Measurements from ENCODE around the gene MPPED2.

Gene MPPED2

DNA sequence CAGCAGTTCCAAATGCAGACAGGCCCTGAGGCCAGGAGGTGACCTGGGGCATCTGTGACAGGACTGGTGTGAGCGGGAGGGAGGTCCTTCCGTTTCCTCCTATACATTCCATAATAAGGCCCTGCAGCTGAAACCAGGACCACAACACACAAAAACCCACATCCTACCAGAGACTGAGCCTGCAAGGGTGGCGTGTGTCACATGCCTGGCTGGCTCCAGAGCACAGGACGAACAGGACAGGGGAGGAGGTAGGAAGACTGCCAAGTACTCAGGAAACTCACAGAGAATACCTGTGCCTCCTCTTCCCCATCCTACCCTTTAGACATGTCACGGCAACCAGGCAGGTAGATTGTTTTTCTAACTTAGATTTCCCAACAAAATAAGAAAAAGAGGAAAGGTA lies 159.4 kb downstream of the MPPED2 start:
- DNase-seq (ENCODE audit: extremely low spot score): no peak
- ChIA-PET CTCF (no interaction called here), POLR2A (no interaction called here)
- TF ChIP-seq L3MBTL2 (conservative IDR thresholded peaks at IDR 0.05): no peak
- TF ChIP-seq PKNOX1 (IDR thresholded peaks at IDR 0.05): no peak
- TF ChIP-seq TARDBP (IDR thresholded peaks at IDR 0.05): no peak
- no peak for TF ChIP-seq LEF1 (IDR thresholded peaks at IDR 0.05; ENCODE audit: borderline replicate concordance)
- no peak for TF ChIP-seq NFRKB (IDR thresholded peaks at IDR 0.05)
- no peak for TF ChIP-seq FOXM1 (IDR thresholded peaks at IDR 0.05; ENCODE audit: borderline replicate concordance)

DNA sequence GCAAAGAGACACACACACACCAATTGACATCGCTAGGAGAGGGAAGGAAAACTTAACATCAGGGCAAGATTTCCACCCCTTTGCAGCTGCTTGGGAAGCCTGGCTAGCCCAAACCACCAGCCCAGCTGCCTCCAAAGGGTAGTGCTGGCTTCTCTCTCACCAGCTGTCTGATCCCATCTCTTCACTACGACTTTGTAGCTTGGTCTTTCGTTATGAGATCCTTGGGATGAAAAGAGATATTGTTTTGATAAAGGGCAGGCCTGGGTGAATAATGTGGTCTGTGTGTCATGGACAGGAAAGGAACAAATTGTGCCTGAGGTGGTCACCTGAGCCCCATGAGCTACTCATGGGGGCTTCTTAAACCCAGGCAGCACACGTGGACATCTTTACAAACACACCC lies 161.3 kb downstream of the MPPED2 start:
- CTCF ChIA-PET: interaction anchor here (0.8 kb wide), 1 partner anchor 14 kb away, joined by 3 read pairs; no protein-coding TSS in a partner anchor

GRCh38 chr11:30424321-30424720 lies 161.8 kb downstream of the MPPED2 start:
- DNase-seq (ENCODE audit: extremely low spot score): no peak
- ChIA-PET POLR2A (interaction anchor here (0.7 kb wide), 1 partner anchor 10 kb away, joined by 4 read pairs; no protein-coding TSS in a partner anchor), CTCF (interaction anchor here (0.8 kb wide), 1 partner anchor 14 kb away, joined by 3 read pairs; no protein-coding TSS in a partner anchor)
- TF ChIP-seq SUZ12 (IDR thresholded peaks at IDR 0.05): no peak
- no peak for TF ChIP-seq ZNF384 (IDR thresholded peaks at IDR 0.05)
- no peak for TF ChIP-seq FOXK2 (IDR thresholded peaks at IDR 0.05)
- TF ChIP-seq HDGF (IDR thresholded peaks at IDR 0.05; ENCODE audit: borderline replicate concordance): no peak
- TF ChIP-seq LEF1 (IDR thresholded peaks at IDR 0.05; ENCODE audit: borderline replicate concordance): no peak
- no peak for TF ChIP-seq FOXA1 (IDR thresholded peaks at IDR 0.05)
- TF ChIP-seq ELF4 (IDR thresholded peaks at IDR 0.05): no peak
- TF ChIP-seq TARDBP (IDR thresholded peaks at IDR 0.05): no peak
- no peak for TF ChIP-seq BHLHE40 (IDR thresholded peaks at IDR 0.05; ENCODE audit: borderline replicate concordance)
- no peak for TF ChIP-seq SP1 (IDR thresholded peaks at IDR 0.05)
- TF ChIP-seq CTBP1 (IDR thresholded peaks at IDR 0.05; ENCODE audit: borderline replicate concordance): no peak
- TF ChIP-seq FOXM1 (IDR thresholded peaks at IDR 0.05; ENCODE audit: borderline replicate concordance): no peak

More for the DNA sequence above, 161.3 kb downstream of the MPPED2 start:
- no peak for DNase-seq (ENCODE audit: extremely low spot score)
- POLR2A ChIA-PET: interaction anchor here (0.7 kb wide), 1 partner anchor 11 kb away, joined by 4 read pairs; no protein-coding TSS in a partner anchor
- TF ChIP-seq PKNOX1 (IDR thresholded peaks at IDR 0.05) (no peak), BHLHE40 (IDR thresholded peaks at IDR 0.05; ENCODE audit: borderline replicate concordance) (no peak), ELF4 (IDR thresholded peaks at IDR 0.05) (no peak), FOXM1 (IDR thresholded peaks at IDR 0.05; ENCODE audit: borderline replicate concordance) (no peak), ARNT (IDR thresholded peaks at IDR 0.05) (no peak), CTBP1 (IDR thresholded peaks at IDR 0.05; ENCODE audit: borderline replicate concordance) (no peak), L3MBTL2 (conservative IDR thresholded peaks at IDR 0.05) (no peak), SP1 (IDR thresholded peaks at IDR 0.05) (no peak), LEF1 (IDR thresholded peaks at IDR 0.05; ENCODE audit: borderline replicate concordance) (no peak), HDGF (IDR thresholded peaks at IDR 0.05; ENCODE audit: borderline replicate concordance) (no peak), FOXA1 (IDR thresholded peaks at IDR 0.05) (no peak), ZNF384 (IDR thresholded peaks at IDR 0.05) (no peak), TARDBP (IDR thresholded peaks at IDR 0.05) (no peak), FOXK2 (IDR thresholded peaks at IDR 0.05) (no peak), SUZ12 (IDR thresholded peaks at IDR 0.05) (no peak), NFRKB (IDR thresholded peaks at IDR 0.05) (no peak)

- CTCF ChIA-PET: no interaction called here
- TF ChIP-seq L3MBTL2 (conservative IDR thresholded peaks at IDR 0.05) (no peak), SUZ12 (IDR thresholded peaks at IDR 0.05) (no peak), NFRKB (IDR thresholded peaks at IDR 0.05) (no peak), BHLHE40 (IDR thresholded peaks at IDR 0.05; ENCODE audit: borderline replicate concordance) (no peak), FOXM1 (IDR thresholded peaks at IDR 0.05; ENCODE audit: borderline replicate concordance) (no peak), FOXK2 (IDR thresholded peaks at IDR 0.05) (no peak), HDGF (IDR thresholded peaks at IDR 0.05; ENCODE audit: borderline replicate concordance) (no peak), PKNOX1 (IDR thresholded peaks at IDR 0.05) (no peak), CTBP1 (IDR thresholded peaks at IDR 0.05; ENCODE audit: borderline replicate concordance) (no peak), FOXA1 (IDR thresholded peaks at IDR 0.05) (no peak), ELF4 (IDR thresholded peaks at IDR 0.05) (no peak)
- DNase-seq (ENCODE audit: extremely low spot score): no peak
- POLR2A ChIA-PET: no interaction called here
These were observed 162.3 kb downstream of the MPPED2 start for GRCh38 chr11:30423886-30424285.

- DNase-seq (ENCODE audit: extremely low spot score): no peak
- POLR2A ChIA-PET: no interaction called here
- no peak for TF ChIP-seq FOXK2 (IDR thresholded peaks at IDR 0.05)
- no peak for TF ChIP-seq HDGF (IDR thresholded peaks at IDR 0.05; ENCODE audit: borderline replicate concordance)
- TF ChIP-seq SUZ12 (IDR thresholded peaks at IDR 0.05): no peak
- no peak for TF ChIP-seq NFRKB (IDR thresholded peaks at IDR 0.05)
- TF ChIP-seq FOXA1 (IDR thresholded peaks at IDR 0.05): no peak
- no peak for TF ChIP-seq PKNOX1 (IDR thresholded peaks at IDR 0.05)
- no peak for TF ChIP-seq FOXM1 (IDR thresholded peaks at IDR 0.05; ENCODE audit: borderline replicate concordance)
- TF ChIP-seq ZNF384 (IDR thresholded peaks at IDR 0.05): no peak
- TF ChIP-seq SP1 (IDR thresholded peaks at IDR 0.05): no peak
These were observed 162.9 kb downstream of the MPPED2 start for GRCh38 chr11:30423279-30423648.

More at GRCh38 chr11:30423279-30423648, 162.9 kb downstream of the MPPED2 start:
- CTCF ChIA-PET: no interaction called here
